B cell (primary cell): Measurements from ENCODE around the gene DCST2. TPM values are rescaled to one million over a fixed set of nuclear protein-coding genes. Genes with fewer than 3 reads are reported as not detected.

Source experiments
- ATAC-seq: fragments of 200-7000 bp; cut with Tn5 transposase; one replicate; pipeline ENCODE4 v1.10.0; 2021; ENCODE audit warnings: low read depth, mild to moderate bottlenecking, moderate number of reproducible peaks, moderate library complexity
- CTCF ChIA-PET: fragments of 350-600 bp; sonication (Branson Sonifier 250); formaldehyde crosslinking; loops from one replicate; lab custom pipeline; 2021; ENCODE audit warnings: antibody characterized with exemption, inconsistent platforms; lab: Charles Lee
- POLR2A ChIA-PET: fragments of 350-600 bp; sonication (Branson Sonifier 250); formaldehyde crosslinking; loops from one replicate; lab custom pipeline; 2021; ENCODE audit warnings: antibody characterized with exemption; lab: Charles Lee
- DNase-seq: peaks from one replicate; pipeline ENCODE4 v3.0.0; 2013
- H2AFZ ChIP-seq: 2 replicates; pipeline ENCODE4 v1.6.1; 2012; ENCODE audit warnings: mild to moderate bottlenecking, low read depth, low read length; ENCODE audit not compliant: insufficient read depth, poor library complexity, severe bottlenecking
- H3K27ac ChIP-seq, 2 donors: 1 replicate in 1 of 2; 2 replicates in 1 of 2; pipeline ENCODE4 v1.5.1; 2012 to 2013; ENCODE audit warnings: low read length in 2 of 2, mild to moderate bottlenecking in 2 of 2, moderate library complexity in 1 of 2
- H3K27me3 ChIP-seq, 4 experiments: fragments of 200-600 bp in 1 of 4; sonication (generic) in 1 of 4; replicated peaks in 1 of 4; 1 replicate in 2 of 4; 2 replicates in 2 of 4; pipeline versions ENCODE4 v1.6.1 to v1.7.0; 2013 to 2016; ENCODE audit warnings: low read length in 3 of 4, mild to moderate bottlenecking in 2 of 4, mixed read lengths in 1 of 4, moderate library complexity in 1 of 4; ENCODE audit not compliant: insufficient read depth in 4 of 4, control insufficient read depth in 3 of 4; ENCODE audit errors: control extremely low read depth in 1 of 4
- H3K36me3 ChIP-seq, 2 experiments: replicated peaks in 1 of 2; 1 replicate in 1 of 2; 2 replicates in 1 of 2; pipeline versions ENCODE4 v1.6.1 to v1.7.1; 2013; ENCODE audit warnings: low read length in 1 of 2; ENCODE audit not compliant: insufficient read depth in 2 of 2, control insufficient read depth in 1 of 2; ENCODE audit errors: control extremely low read depth in 1 of 2, extremely low read depth in 1 of 2
- H3K4me1 ChIP-seq, 2 donors: fragments of 200-600 bp in 1 of 2; sonication (generic) in 1 of 2; 1 replicate in 1 of 2; 2 replicates in 1 of 2; pipeline versions ENCODE4 v1.5.1 to v1.6.1; 2013 to 2017; ENCODE audit warnings: low read length in 2 of 2; ENCODE audit not compliant: control insufficient read depth in 2 of 2, insufficient read depth in 2 of 2
- H3K4me2 ChIP-seq: replicated peaks from 2 replicates; pipeline ENCODE3; 2012; ENCODE audit warnings: mild to moderate bottlenecking, low read depth, low read length; ENCODE audit not compliant: poor library complexity, severe bottlenecking
- H3K4me3 ChIP-seq, 5 experiments: fragments of 200-600 bp in 1 of 5; sonication (generic) in 1 of 5; 1 replicate in 3 of 5; 2 replicates in 2 of 5; pipeline versions ENCODE4 v1.5.1 to v1.7.0; 2011 to 2016; ENCODE audit warnings: low read length in 4 of 5, mild to moderate bottlenecking in 4 of 5, low read depth in 2 of 5, control low read depth in 1 of 5, moderate library complexity in 1 of 5; ENCODE audit not compliant: insufficient read depth in 1 of 5; ENCODE audit errors: control extremely low read depth in 1 of 5, extremely low read depth in 1 of 5
- H3K79me2 ChIP-seq: fragments of 200-600 bp; sonication (generic); one replicate; pipeline ENCODE4 v1.6.0; 2016; ENCODE audit warnings: low read length; ENCODE audit not compliant: control insufficient read depth, insufficient read depth
- H3K9ac ChIP-seq: fragments of 200-600 bp; sonication (generic); 2 replicates; pipeline ENCODE4 v1.6.1; 2017; ENCODE audit warnings: mild to moderate bottlenecking, low read length, moderate library complexity
- H3K9me3 ChIP-seq, 3 donors: one replicate each; pipeline versions ENCODE4 v1.6.1 to v1.7.1; 2013; ENCODE audit warnings: low read length in 2 of 3; ENCODE audit not compliant: control insufficient read depth in 2 of 3, insufficient read depth in 1 of 3; ENCODE audit errors: control extremely low read depth in 1 of 3
- H4K20me1 ChIP-seq: 2 replicates; pipeline ENCODE4 v1.6.0; 2012; ENCODE audit warnings: mild to moderate bottlenecking, low read length; ENCODE audit not compliant: insufficient read depth, control insufficient read depth, poor library complexity, severe bottlenecking
- H3K27ac Mint-ChIP-seq: one replicate; pipeline ENCODE4 v1.8.0; 2021; ENCODE audit warnings: mixed read lengths
- H3K27me3 Mint-ChIP-seq: one replicate; pipeline ENCODE4 v1.8.0; 2021; ENCODE audit warnings: mixed read lengths
- H3K4me1 Mint-ChIP-seq: one replicate; pipeline ENCODE4 v1.8.0; 2021; ENCODE audit warnings: mixed read lengths
- H3K4me3 Mint-ChIP-seq: one replicate; pipeline ENCODE4 v1.8.0; 2021; ENCODE audit warnings: mixed read lengths
- H3K9me3 Mint-ChIP-seq: one replicate; pipeline ENCODE4 v1.8.0; 2022; ENCODE audit warnings: mixed read lengths; ENCODE audit not compliant: insufficient read depth
- EZH2 ChIP-seq: IDR thresholded peaks from 2 replicates; pipeline ENCODE4 v1.6.1; 2012; ENCODE audit warnings: borderline replicate concordance, low read depth, mild to moderate bottlenecking, moderate library complexity, low read length; ENCODE audit not compliant: insufficient read depth, poor library complexity, severe bottlenecking
- WGBS: methylation state at CpG from one replicate; pipeline ENCODE4 v1.1.5; 2013; ENCODE audit warnings: missing lambda C conversion rate; ENCODE audit not compliant: insufficient coverage; 5-methylcytosine and 5-hydroxymethylcytosine counted together
- intact Hi-C: fragments of 100-400 bp; cut with micrococcal nuclease; formaldehyde crosslinking; loops from one replicate; pipeline ENCODE4 v1.10.0; 2022
- polyA plus RNA-seq: library from polyadenylated mRNA; depleted of rRNA; stranded (reverse); fragments of >200 nt; gene quantifications from 2 replicates; pipeline ENCODE4 v1.2.3, GENCODE V29; 2012
- total RNA-seq, 2 donors: library from RNA; stranded (reverse); fragments of 120-200 nt in 1 of 2; gene quantifications; 1 replicate in 1 of 2; 2 replicates in 1 of 2; pipeline versions ENCODE4 v1.2.3 to v1.2.4, GENCODE V29; 2013 to 2022
- TF ChIP-seq, protein P1 (sequence below): fragments of 200-600 bp; IDR thresholded peaks from one replicate; pipeline ENCODE4 v1.8.0; 2022; ENCODE audit warnings: antibody characterized with exemption, mild to moderate bottlenecking

DCST2 gene
- total and polyA plus RNA-seq, 2 donors (not counting 1 experiment from before 2014, with no cell fraction given): 0.89 to 5.4 TPM

GRCh38 chr1:155076371-155076770, 42.8 kb upstream of the DCST2 start:
- Histone ChIP-seq H3K79me2 (no peaks in the 10 kb centered on the region), H3K4me2 (no peak overlapping the region), H3K4me3 (no peak overlapping the region), H3K4me1 (peaks cover 39 to 49% of the 10 kb centered on the region in 2 donors), H3K27me3 (peaks cover 0 to 26% (median 17%) of the 10 kb centered on the region in 4 experiments), H2AFZ (no peak overlapping the region), H4K20me1 (peaks cover 21% of the 10 kb centered on the region), H3K9me3 (peaks cover 0 to 12% (median 0%) of the 10 kb centered on the region in 3 donors), H3K36me3 (no peaks in the 10 kb centered on the region), H3K9ac (no peak overlapping the region), H3K27ac (no peak overlapping the region)
- ATAC-seq (no peak), DNase-seq (no peak)
- no peak overlapping the region for H3K27ac Mint-ChIP-seq
- POLR2A ChIA-PET: interaction anchor here (1.8 kb wide), 1 partner anchor 9 kb away, joined by 4 read pairs; no protein-coding TSS in a partner anchor
- intact Hi-C loops: loop anchor here (5.0 kb wide), 1 partner anchor 1361 kb away; no protein-coding TSS in a partner anchor
- WGBS: 67% methylated on average over 1 of the region's 1 CpG
- no peak for TF ChIP-seq EZH2
- TF ChIP-seq, protein P1, sequence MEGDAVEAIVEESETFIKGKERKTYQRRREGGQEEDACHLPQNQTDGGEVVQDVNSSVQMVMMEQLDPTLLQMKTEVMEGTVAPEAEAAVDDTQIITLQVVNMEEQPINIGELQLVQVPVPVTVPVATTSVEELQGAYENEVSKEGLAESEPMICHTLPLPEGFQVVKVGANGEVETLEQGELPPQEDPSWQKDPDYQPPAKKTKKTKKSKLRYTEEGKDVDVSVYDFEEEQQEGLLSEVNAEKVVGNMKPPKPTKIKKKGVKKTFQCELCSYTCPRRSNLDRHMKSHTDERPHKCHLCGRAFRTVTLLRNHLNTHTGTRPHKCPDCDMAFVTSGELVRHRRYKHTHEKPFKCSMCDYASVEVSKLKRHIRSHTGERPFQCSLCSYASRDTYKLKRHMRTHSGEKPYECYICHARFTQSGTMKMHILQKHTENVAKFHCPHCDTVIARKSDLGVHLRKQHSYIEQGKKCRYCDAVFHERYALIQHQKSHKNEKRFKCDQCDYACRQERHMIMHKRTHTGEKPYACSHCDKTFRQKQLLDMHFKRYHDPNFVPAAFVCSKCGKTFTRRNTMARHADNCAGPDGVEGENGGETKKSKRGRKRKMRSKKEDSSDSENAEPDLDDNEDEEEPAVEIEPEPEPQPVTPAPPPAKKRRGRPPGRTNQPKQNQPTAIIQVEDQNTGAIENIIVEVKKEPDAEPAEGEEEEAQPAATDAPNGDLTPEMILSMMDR: no peak
- peaks cover 13% of the 10 kb centered on the region for H3K27me3 Mint-ChIP-seq
- peaks cover 55% of the 10 kb centered on the region for H3K4me1 Mint-ChIP-seq
- H3K9me3 Mint-ChIP-seq: no peaks in the 10 kb centered on the region
- H3K4me3 Mint-ChIP-seq: no peak overlapping the region
- CTCF ChIA-PET: interaction anchor here (0.8 to 4.0 kb wide), 5 partner anchors 9 to 516 kb away, joined by 3 to 32 read pairs (median 6); partner anchors contain the start of genes ADAM15 and EFNA4

DNA sequence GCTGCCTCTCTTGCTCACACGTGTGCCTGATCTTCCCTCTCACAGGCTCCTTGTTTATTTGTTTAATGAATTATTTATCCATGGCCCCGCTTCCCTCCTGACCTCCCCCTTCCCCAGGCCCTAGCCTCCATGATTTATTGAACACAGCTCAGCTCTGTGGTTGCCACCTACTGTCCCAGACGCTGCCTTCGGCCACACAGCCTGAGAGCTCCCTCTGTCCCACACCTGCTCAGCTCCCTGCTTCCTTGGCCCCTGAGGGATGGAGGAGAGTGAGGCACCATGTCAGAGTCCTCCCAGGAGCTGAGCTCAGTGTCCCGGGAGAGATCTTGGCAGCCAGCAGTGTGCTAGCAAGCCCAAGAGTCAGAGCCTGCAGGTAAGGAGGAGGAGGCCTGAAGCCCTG, 42.0 kb upstream of the DCST2 start:
- H3K9me3 ChIP-seq: peaks cover 0 to 7% (median 0%) of the 10 kb centered on the region in 3 donors
- DNase-seq: no peak
- peaks cover 37 to 47% of the 10 kb centered on the region in 2 donors for H3K4me1 ChIP-seq
- POLR2A ChIA-PET: interaction anchor here (1.8 kb wide), 1 partner anchor 9 kb away, joined by 4 read pairs; no protein-coding TSS in a partner anchor
- H3K4me2 ChIP-seq: no peak overlapping the region
- intact Hi-C loops: loop anchor here (5.0 kb wide), 1 partner anchor 1362 kb away; no protein-coding TSS in a partner anchor
- H3K36me3 ChIP-seq: no peaks in the 10 kb centered on the region
- no peaks in the 10 kb centered on the region for H3K79me2 ChIP-seq
- Mint-ChIP-seq H3K4me3 (no peak overlapping the region), H3K27ac (no peak overlapping the region), H3K4me1 (peaks cover 56% of the 10 kb centered on the region), H3K27me3 (peaks cover 9% of the 10 kb centered on the region), H3K9me3 (no peaks in the 10 kb centered on the region)
- CTCF ChIA-PET: interaction anchor here (0.6 to 4.0 kb wide), 8 partner anchors 10 to 515 kb away, joined by 3 to 32 read pairs (median 5); partner anchors contain the start of genes EFNA4 and KRTCAP2
- no peak overlapping the region for H3K4me3 ChIP-seq
- TF ChIP-seq, protein P1: no peak
- TF ChIP-seq EZH2: no peak
- H3K27ac ChIP-seq: no peak overlapping the region
- no peak for ATAC-seq
- peaks cover 0 to 17% (median 10%) of the 10 kb centered on the region in 4 experiments for H3K27me3 ChIP-seq
- H2AFZ ChIP-seq: no peak overlapping the region
- H3K9ac ChIP-seq: no peak overlapping the region
- H4K20me1 ChIP-seq: peaks cover 15% of the 10 kb centered on the region
- 100% methylated on average over 1 of the region's 5 CpGs for WGBS
